Left cardiac atrium (tissue), 4 donors: ENCODE data around the gene SLC13A3. TPM values are rescaled to one million over a fixed set of nuclear protein-coding genes. Genes with fewer than 3 reads are reported as not detected.

ENCODE experiments used
- ATAC-seq, 2 donors: fragments of 200-7000 bp; cut with Tn5 transposase; one replicate each; pipeline ENCODE4 v1.9.1; 2020; ENCODE audit warnings: mild to moderate bottlenecking in 2 of 2, moderate library complexity in 2 of 2
- DNase-seq: peaks from one replicate; pipeline ENCODE4 v3.0.0-alpha.2; 2020
- intact Hi-C, 2 donors: fragments of 100-400 bp; cut with DNase I; formaldehyde crosslinking; loops; one replicate each; pipeline versions ENCODE4 v1.14.1 to v1.15.1; 2022 to 2023
- total RNA-seq, 2 donors: library from RNA; stranded (reverse); fragmentation: NEBNext Ultra II Directional; extraction: Animal tissue kit (Norgen Biotek cat#: 25700); gene quantifications; one replicate each; pipeline ENCODE4 v1.2.1, GENCODE V29; 2021
- donor health status: DM: no; HTN: yes; CAD: no.
- donor health status: DM: no; HTN: yes; CAD: no; lungs with severe emphysema.
- donor health status: DM: yes; HTN: yes; CAD: no.
- donor health status: Dilated cardiomyopathy.

The SLC13A3 gene
- total RNA-seq, 2 donors from 2014 or later: 0.71 to 2.5 TPM

DNA sequence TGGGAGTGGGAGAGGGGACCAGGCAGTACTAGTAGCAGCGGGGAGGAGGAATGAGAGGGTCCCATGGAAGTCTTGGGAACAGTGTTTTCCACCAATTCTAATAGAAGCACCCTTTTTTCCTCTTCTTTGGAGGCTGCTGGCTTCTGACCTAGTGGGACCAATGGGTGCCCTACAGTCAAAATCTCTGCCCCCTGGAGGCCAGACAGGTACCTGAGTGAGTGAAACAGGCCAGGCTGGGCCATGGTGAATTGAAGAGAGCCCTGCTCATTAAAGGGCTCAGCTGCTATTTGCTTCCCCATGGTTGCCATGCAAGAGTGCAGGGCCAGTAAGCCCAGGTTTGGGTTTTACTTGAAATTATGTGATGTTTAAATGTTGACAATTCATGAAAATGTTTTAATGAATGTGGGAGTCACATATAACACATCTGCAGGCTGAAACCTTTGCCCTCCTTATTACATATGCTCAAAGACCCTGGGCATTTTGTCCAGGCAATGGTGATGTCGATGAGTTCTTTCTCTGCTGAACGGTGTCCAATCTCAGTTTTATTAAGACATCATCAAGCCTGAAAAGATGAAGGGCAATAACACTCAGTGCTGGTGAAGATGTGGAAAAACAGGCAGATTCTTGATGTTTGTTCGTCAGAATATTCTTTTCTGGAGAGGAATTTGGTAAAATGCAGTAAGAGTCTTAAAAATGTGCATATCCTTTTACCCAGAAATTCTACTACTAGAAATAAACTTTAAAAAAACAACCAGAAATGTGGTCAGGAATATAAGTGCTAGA lies 58.5 kb downstream of the SLC13A3 start:
- no peak for ATAC-seq
- no peak for DNase-seq
- intact Hi-C loops: no loop called here

DNA sequence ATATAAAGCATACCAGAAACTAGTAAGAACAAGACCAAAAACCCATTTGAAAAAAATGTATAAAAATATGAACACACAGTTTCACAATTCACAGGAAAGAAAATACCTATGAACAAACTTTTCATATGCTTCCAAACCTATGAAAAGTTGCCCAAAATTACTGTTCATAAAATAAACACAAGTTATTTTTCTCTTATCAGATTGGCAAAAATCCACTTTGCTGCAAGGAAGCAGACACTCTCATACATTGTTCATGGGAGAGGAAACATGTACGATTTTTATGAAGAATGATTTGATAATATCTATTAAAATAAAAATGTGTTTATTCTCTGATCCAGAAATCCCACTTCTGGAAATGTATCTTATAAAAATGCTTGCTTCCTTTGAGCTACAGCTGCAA lies 60.8 kb downstream of the SLC13A3 start:
- intact Hi-C loops: no loop called here
- no peak for DNase-seq
- ATAC-seq: no peak

DNA sequence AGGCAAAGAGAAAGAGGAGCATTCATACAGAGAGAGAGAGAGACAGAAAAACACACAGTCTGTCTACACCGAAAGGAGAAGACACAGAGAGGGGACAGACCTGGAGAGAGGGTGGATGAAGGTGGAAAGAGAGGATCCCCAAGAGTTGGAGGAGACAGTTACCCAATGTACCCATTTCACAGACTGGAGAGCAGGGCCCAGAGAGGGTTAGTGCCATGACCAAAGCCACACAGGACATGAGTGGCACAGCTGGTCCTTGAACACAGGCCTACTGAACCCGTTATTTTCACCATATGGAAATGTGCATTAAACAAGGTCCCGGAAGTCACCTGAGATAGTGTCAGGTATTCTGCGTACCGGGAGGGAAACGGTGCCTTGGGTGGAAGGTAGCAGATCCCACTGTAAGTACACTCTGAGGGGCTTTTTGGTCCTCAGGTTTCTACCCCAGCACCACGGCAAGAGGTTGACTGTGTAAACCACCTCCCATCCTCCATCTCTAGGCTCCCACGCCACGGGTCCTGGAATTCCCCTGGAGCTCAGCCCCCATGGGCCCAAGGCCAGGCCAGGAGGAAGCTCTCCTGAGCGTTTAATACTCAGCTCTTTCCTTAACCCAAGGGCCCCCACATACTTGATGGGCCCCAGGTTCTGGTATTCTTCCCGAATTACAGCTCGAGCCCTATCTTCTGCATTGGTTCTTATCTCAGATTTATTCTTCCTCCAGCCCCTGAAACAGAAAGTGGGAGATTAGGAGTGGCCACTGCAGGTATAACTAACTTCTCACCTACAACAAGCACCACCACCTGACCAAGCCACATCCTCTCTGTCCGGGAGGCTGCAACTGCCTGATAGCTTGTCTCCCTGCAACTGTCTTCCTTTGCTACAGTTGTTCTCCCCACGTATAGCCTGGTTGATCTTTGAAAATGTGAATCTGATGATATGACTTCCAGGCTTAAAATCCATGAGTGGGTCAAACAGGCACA lies 62.4 kb downstream of the SLC13A3 start:
- ATAC-seq (no peak), DNase-seq (no peak)
- intact Hi-C loops: no loop called here

DNA sequence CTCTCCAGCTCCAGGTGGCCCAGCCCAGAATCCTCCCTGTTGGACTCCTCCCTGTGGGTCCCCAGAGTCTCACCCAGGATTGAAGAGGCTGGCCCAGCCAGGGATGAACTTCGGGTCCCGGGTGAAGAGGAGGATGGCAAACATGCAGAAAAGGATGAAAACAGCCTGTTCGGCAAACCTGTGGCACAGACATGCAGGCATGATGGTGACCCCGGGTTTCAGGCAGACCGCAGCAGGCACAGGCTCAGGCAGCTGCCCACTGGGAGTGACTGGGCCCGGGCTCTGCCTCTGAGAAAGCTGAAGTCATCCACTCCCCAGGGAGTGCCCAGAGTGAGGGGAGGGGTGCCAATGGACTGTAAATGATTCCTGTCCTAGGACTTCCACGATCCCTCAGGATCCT lies 63.3 kb downstream of the SLC13A3 start:
- intact Hi-C loops: no loop called here
- DNase-seq (no peak), ATAC-seq (no peak)

DNA sequence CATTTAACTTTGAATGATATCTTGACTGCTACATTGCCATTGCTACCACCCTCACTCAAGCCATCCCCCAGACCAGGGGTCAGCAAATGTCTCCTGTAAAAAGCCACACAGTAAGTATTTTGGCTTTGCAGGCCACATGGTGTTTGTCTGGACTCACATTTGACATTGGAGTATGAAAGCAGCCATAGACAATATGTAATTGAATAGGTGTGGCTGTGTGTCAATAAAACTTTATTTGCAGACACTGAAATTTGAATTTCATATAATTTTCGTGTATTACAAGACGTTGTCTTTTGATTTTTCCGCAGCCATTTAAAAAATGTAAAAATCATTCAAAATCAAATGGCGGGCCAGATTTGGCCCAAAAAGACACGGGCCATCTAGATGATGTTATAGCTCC lies 64.5 kb downstream of the SLC13A3 start:
- DNase-seq: no peak
- intact Hi-C loops: no loop called here
- ATAC-seq: no peak

DNA sequence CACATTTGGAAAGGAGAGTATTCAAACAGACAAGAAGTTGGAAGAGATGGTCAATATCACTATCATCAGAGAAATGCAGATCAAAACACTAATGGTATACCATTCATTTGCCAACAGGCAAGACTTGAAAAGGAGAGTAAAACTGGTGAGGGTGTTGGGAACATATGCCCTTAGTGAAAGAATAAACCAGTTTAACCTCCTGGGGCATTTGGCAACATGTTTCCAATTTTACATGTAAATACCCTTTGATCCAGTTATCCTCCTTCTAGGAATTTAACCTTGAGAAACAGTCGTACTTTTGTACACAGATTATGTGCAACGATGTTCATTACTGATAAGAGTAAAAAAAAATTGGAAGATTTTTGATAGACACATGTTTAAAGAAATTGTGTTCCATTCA lies 66.8 kb downstream of the SLC13A3 start:
- ATAC-seq: no peak
- no peak for DNase-seq
- intact Hi-C loops: no loop called here

DNA sequence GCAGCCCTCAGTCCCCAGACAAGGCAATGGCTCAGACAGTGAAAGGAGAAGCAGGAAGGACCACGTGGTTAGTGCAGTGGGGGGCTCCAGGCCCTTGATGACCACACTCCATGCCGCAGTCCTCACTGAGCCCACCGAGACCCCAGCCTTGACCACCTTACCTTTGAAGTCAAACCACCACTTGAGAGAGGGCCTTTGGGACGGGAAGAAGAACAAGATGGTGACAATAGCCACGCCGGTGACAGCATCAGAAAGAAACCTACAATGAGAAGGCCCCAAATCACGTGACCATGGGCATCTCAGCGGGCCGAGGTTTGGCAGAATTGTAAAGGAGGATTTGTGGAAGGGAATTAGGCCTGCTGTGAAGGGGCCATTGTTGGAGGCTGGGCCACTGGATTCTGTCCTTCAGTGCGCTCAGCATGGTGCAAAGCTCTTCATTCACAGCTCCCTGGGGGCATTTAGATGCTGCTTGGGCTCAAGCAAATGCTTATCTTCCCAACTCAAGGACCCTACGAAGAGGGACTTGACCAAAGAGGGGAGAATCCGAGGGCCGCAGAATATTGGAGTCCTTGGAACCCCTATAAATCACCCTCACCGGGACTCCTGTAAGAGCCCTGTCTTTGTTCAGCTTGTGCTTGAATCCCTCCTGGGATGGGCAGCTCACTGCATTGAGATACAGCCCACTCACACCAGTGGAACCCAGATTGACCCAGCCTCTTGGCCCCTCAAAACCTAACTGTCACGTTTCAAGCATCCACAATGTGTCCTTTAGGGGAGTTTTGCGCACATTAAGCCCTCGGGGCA lies 67.6 kb downstream of the SLC13A3 start:
- DNase-seq (no peak), ATAC-seq (no peak)
- intact Hi-C loops: no loop called here

DNA sequence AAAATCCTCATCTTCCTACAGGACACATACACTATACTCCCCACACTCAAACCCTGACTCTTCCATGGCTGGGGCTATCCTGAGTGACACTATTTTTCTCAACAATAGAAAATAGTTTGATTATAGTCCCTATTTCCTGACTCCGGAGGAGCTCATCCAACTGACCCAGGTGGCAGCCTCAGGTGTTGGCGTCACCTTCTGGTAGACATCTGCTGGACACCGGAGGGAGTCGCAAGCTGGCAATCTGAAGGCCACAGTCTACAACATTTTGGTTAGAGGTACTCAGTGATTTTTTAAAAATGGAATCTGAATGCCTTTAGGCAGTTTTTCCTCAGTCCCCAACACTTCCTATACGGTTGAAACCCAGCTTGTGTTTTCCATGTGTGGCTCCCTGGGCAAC lies 68.6 kb downstream of the SLC13A3 start:
- DNase-seq (no peak), ATAC-seq (no peak)
- intact Hi-C loops: no loop called here

DNA sequence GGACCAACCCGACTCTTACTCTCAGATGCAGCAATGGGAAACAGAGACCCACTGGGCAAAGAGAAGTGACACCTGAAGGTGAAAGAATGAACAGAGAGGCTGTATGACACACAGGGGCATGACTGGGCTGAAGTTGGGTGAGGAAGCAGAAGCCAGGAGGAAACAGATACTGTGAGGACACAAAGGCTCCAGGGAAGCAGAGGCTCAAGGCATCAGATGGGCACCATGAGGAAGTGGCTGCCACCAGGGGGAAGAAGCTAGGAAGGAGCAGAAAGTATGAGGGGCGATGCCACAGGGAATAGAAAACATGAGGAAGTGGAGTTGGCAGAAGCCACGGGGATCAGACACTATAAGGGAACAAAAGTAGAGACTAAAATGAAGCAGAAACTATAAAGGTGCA lies 69.9 kb downstream of the SLC13A3 start:
- intact Hi-C loops: no loop called here

DNA sequence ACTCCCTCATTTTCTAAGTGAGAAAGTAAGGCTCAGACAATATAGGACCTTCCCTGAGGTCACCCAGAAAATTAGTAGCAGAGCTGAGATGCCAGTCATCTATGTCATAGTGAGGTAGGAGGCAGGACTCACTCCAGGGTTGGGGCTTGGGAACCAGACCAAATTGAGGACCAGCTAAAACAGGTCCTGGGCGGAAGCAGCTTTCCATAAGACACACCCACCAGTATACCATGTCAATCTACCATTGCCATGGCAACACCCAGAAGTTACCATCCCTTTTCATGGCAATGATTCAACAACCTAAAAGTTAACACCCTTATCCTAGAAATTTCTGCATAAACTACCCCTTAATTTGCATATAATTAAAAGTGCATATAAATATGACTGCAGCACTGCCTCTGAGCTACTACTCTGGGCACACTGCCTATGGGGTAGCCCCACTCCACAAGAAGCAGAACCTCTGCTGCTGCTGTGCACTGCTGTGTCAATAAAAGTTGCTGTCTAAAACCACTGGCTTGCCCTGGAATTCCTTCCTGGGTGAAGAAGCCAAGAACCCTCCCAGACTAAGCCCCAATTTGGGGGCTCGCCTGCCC lies 70.5 kb downstream of the SLC13A3 start:
- intact Hi-C loops: no loop called here
- ATAC-seq: no peak
- DNase-seq: no peak

More for the DNA sequence above, 69.9 kb downstream of the SLC13A3 start:
- DNase-seq: no peak
- ATAC-seq: no peak

DNA sequence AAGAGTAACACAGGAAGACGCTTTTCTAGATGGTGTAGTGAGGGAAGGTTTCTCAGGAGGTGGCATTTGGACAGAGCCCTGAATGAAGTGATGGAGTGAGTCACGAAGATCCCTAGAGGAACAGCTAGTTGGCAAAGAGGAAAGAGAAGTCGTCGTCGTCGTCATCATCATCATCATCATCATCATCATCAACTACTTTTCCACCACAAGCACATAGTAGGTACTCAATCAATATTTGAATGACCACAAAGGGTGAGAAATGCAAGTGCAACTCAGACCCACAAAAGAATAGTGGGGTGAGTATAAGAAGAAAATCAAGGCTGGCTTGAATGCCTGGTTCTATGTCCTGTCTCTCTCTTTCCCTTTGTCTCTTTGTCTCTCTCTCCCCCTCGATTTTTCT lies 72.5 kb downstream of the SLC13A3 start:
- ATAC-seq (no peak), DNase-seq (no peak)
- intact Hi-C loops: no loop called here

DNA sequence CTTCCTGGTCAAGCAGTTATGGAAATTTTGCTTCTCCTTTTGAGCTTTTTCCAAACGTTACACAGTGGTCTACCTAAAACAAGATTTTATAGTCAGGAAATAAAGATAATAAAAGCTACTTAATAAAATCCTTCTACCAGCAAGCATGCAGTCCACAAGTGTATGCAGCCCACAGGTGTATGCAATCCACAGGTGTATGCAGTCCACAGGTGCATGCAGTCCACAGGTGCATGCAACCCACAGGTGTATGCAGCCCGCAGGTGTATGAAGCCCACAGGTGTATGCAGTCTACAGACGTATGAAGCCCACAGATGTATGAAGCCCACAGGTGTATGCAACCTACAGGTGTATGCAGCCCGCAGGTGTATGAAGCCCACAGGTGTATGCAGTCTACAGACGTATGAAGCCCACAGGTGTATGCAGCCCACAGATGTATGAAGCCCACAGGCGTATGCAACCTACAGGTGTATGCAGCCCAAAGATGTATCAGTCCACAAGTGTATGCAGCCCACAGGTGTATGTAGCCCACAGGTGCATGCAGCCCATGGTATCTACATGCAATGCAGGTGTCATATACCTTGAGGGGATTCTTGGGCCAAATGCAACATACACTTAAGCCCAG lies 74.4 kb downstream of the SLC13A3 start:
- intact Hi-C loops: no loop called here
- ATAC-seq: no peak
- DNase-seq: no peak

DNA sequence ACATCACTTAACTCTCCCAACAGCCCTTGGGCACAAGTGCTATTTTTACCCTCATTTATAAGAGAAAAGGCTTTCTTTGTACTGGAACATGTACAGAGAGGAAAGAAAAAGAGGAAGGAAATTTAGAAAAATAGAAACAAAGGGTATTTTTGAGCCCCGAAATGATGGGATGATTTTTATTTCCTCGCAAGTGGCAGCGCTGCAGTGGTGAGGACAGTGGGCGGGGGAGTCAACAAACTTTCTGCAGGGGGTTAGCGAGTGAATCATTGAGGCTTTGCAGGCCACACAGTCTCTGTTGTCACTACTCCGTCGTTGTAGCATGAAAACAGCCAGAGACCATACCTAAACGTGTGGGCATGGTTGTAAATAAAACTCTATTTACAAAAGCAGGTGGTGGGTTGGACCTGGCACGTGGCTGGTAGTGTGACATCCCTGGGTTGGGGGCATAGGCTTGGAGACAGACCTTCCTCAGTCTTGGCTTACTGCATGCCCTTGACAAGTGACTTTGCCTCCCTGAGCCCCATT lies 75.3 kb downstream of the SLC13A3 start:
- no peak for ATAC-seq
- intact Hi-C loops: no loop called here
- no peak for DNase-seq

DNA sequence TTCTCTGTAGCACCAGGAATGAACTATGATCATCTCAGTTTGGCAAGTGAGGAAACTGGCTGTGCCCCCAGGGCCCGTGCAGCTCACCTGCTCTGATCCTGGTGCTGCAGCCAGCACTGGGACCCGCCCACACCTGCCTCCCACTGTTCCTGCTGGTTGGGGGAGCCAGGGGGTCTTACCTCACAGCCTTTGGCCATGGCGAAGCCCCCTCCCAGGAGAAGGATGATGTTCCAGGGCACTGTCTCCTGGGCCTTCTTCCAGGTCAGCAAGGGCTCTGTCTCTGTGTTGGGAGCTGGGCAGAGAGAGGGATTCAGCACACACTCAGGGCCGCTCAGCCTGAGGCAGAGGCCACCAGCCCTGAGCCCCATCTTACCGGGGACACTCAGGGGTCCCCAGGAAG lies 75.9 kb downstream of the SLC13A3 start:
- intact Hi-C loops: no loop called here
- no peak for DNase-seq
- ATAC-seq: no peak

DNA sequence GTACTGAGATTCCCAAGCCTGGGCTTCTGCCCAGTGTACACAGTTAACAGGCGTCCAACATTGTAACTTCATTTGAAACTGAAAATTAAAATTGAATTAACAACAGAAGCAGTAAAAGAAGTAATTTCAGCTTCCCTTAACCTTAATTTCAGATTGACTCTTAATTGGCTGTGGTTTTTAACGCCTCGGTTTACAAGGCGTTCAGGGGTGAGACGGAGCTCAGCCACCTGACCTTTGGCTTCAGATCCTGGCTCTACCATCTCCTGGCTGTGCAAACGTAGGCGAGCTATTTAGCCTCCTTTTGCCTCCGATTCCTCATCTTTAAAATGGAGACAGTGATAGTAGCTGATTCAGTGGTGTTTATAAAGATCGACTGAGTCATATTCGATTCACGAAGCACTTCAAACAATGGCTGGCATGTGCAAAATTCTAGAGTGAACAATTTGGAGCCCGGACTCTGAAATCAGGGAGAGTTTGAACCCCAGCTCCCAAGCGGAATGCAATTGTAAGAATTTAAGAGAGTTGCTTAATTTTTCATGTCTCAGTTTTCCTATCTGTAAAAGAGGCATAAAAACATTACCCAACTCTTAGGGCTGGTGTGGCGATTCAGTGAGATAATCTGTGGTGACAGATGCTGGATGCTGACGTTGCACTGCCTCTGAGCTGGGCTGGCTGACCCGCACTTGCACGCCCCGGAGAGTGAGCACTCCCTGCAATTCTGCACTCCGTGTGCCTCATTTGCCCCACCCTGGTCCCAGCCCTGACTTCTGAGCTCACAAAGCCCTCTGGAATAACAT lies 77.3 kb downstream of the SLC13A3 start:
- DNase-seq (no peak), ATAC-seq (no peak)
- intact Hi-C loops: no loop called here

DNA sequence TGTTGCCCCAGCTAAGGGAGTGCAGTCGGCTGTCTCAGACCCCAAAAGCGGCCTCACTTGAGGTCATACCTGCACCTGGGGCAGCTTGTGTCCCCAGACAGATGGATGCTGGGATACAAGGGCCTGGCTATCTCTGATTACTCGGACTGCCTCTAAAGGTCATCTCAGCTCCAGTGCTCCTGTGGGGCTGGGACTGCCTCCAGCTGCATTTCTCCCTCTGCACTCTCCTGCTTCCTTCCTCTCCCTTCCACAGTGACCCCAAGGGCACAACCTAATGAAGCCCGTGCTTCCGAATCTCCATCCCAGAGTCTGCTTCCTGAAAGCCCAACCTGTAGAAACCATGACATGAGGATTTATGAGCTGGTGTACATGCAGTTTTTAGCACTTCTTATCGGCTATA lies 78.0 kb downstream of the SLC13A3 start:
- no peak for ATAC-seq
- DNase-seq: no peak
- intact Hi-C loops: no loop called here

DNA sequence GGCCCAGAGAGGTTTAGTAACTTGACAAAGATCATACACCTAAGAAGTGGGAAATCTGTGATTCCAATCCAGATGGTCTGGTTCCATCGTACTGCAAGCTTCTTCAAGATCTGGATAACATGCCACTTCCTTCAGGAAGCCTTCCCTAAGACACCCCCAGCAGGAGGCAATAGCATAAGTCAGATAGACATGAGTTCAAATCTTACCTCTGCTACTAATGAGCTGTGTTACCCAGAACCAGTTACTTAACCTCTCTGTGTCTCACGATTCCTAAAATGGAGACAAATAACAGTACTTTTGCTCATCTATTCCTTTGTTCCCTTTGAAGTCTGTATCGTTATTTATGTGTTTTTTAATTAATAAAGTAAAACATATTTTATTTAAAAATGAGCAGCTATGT lies 78.5 kb downstream of the SLC13A3 start:
- no peak for DNase-seq
- intact Hi-C loops: no loop called here
- ATAC-seq: no peak

DNA sequence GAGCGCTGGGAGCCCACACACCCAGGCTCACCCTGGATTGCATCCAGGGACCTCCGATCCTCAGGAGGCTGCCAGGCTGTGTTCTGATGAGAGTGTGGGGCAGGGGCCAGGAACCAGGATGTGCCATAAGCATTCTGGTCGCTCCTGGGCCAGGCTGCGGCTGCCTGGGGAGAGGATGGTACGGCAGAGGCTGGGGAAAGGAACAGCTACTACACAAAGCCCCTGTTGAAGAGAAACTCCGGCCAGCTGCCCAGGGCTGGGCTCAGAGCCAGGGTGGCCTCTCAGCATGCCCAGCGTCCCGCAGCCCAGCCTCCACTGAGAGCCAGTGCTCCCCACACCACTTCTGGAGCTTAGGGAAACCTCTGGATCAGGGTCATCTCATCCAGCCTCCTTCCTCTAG lies 79.1 kb downstream of the SLC13A3 start:
- intact Hi-C loops: no loop called here
- DNase-seq (peak; percentile 39), ATAC-seq (peak; percentile 70 to 71)
